ENCODE results near the gene RGN.
"Not testable (repeated sequence)": the region's sequence is repeated elsewhere in the genome, so short reads cannot be mapped to it uniquely, and the experiment has no call there.

Gene RGN

DNA sequence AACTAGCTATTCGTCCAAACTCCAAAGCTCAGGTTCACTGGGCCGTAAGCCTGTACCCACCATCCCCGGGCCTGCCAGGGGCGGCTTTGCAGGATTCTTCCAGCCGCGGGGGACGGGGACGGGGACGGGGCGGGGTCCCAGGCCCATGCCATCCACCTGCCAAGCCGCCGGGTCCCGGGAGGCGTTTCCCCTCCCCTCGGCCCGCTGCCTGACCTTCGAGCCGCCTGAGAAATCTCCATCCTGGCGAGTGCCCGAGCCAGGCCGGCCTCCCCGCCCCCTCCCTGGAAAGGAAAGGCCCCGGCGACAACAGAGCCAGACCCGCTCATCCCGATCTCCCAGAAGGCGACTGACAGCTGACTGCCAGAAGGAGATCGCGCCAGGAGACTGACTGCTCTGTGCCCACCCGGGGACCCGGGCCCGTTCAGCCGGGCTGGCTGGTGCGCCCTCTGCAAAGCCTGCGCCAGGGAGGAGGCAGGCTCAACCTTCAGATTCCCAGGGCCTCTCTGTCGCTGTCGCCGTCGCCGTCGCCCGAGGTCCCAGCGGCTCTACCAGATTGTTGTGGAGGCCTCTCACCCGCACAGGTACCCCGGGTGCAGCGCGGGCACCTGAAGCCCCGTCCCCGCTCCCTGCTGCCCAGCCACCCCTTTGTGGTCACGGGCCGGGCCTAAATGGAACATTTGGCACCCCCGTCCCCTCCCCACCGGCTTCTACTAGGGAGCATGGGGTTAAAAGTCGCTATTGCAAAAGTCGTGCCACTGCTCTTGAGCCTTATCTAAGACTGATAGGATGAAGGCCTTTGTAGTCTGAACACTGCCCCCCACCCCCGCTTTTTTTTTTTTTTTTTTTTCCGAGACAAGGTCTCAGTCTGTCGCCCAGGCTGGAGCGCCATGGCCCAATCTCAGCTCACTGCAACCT is at the start of gene RGN:
Gene RGN, plus strand, starts transcription at position 315 of the 915 bp plus-strand sequence. CDS start 2,702 bp downstream, outside the sequence.
- no peak for DNase-seq (ENCODE audit: low read depth)

DNA sequence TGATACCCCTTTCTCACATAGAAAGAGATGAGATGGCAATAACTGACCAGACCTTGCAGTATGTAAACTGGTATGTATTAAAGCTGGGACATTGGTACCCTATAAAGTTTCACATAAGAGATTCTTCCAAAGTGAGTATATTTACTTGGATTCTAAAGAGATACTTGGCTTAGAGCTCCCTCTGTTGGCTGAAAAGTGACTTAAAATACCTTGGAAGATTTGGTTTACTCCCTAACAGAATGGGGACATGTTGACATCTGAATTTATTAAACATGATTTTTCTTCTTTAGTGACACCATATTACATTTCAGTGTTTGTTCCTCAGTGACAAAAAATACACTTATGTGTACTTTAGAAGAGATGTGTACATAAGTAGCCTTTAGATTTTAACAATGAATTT is 47.9 kb upstream of the RGN start:
- no peak for DNase-seq (ENCODE audit: low read depth)

DNA sequence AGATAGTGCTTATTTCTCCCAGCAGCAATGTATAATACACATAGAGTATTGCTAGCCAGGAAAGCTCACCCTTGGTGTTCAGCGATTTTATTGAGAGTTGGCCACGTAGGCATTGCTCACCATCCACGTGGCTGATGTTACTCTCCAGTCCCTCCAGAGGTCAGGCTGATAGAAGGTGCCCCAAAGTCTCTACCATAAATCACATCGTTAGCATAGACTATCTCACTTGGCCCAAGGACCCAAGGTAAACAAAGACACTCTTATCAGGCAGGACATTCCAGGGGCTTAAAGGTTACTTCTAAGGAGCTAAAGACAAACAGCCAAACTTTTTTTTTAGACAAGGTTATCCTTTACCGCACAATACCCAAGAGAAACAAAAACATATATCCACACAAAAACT is 30.3 kb upstream of the RGN start:
- DNase-seq (ENCODE audit: low read depth) = no peak

DNA sequence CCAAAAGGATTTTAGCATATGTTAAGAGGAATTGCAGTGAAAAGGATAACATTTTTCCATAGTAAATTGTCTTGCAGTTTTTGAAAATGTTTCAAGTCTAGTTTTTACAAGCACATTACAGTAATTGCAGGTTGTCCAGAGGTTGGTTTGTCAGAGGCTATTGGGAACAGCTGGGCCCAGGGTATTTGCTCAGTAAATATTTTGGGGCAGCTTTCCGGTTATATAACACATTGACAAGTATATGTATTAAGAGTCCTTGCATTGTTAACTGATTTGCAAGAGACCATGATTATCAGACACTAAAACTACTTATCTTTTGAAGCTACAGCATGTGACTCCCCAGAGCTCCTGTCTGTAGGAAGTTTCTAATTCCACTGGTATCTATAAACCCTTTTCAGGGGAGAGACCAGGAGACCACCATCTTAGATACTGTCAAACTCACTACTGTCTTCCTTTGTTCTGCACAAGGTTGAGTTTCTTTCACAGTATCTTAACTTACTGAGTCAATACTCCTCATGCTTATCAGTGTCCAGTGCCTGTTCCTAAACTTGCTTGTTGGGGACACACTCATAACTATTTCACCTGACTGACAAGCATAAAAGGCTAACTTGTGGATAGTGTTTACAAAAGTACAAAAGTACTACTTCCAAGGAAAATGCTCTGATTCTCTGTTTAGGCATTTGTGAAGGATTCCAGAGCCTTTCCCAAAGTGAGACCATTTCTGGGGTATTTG is 18.9 kb upstream of the RGN start:
- DNase-seq (ENCODE audit: low read depth) = no peak

DNA sequence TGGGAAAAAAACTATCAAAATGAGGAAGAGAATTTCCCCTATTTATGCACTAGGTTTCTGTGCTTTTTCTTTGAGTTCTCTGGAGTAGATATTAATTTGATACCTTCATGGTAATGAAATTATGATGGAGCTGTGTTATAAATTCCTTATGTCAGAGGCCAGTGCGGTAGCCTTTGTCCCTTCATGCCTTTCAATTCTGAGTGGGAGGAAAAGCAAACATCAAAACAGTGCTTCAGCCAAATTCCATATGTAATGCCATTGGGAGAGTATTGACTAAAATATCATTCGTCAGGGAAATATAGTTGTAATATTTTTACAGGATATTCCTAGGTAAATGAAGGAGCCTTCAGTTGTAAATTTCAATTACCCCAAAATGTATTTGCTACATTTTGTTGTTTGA is 17.5 kb upstream of the RGN start:
- DNase-seq (ENCODE audit: low read depth) = no peak

DNA sequence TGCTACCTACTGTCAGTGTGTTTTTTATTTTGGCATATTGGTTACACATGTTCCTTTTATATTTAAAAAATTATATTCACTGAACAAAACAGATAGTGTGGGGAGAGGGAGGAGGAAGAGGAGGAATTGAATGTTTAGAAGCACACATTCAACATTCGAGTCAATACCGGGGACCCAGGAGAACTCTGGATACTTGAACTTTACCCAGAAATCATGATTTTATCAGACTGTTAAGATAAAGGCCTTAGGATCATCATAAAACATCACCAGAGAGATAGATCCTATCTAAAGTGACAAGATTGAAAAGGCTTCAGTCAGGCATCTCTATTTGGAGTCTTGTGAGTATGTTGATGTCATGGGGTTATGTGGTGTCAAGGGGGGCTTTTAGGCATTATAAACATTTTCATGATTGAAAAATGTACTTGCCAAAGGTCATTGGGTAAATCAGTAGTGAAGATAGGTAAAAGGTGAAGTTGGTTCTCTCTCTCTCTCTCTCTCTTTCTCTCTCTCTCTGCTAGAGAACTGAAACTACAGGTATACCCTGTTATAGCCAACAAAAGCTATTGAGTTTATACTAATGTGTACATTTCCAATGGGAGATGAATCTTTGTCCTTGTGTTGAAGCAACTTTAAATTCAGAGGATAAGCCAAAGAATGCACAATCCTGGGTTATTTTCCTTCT is 16.9 kb upstream of the RGN start:
- no peak for DNase-seq (ENCODE audit: low read depth)

DNA sequence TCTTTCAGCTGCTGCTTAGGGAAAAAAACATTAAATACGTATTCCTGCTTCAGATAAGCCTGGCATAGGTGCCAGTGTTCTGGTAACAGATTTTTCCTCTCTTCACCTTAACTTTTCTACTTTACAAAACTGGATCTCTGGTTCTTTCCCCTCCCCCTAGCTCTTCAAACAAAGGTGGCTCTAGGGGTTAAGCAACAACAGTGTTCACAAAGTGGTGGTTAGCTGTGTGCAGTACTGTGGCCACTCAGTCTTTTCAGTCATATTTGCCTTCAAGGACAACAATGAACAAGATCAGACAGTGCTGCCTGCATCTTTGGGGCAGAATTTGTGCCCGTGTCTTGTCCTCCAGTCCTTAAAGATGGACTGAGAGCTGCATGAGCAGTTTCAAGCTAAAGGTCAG is 15.1 kb upstream of the RGN start:
- DNase-seq (ENCODE audit: low read depth) = no peak

DNA sequence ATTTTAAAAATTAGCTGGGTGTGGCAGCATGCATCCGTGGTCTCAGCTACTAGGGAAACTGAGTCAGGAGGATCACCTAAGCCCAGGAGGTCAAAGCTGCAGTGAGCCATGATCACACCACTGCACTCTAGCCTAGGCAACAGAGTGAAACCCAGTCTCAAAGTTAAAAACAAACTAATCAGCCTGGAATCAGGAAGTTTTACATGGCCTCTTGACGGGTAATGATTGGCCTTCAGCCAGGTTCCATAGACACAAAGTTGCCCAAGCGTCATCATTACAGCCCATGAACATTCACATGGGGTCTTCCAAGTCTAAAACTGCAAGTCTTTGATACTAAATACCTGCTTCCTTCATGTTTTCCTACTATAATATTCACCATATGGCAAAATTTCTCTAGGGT is 10.0 kb upstream of the RGN start:
- DNase-seq (ENCODE audit: low read depth) = no peak

DNA sequence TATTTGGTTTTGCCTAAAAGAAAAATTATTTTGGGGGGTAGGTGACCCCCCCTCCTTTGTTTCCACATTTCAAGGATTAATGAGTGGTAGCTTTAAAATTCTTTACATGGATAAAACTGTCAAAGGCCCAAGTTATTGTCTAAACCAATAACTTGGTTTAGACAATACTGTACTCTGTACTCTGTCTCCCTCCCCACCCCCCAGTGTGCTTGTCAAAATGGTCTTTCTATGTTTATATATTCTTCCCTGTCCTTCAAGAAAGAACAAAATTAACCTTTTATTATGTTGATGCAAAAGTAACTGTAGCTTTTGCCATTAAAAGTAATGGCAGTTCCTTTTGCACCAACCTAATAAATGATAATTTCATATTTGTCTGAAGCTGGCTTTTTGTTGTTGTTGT is 9.5 kb upstream of the RGN start:
- DNase-seq (ENCODE audit: low read depth) = no peak

DNA sequence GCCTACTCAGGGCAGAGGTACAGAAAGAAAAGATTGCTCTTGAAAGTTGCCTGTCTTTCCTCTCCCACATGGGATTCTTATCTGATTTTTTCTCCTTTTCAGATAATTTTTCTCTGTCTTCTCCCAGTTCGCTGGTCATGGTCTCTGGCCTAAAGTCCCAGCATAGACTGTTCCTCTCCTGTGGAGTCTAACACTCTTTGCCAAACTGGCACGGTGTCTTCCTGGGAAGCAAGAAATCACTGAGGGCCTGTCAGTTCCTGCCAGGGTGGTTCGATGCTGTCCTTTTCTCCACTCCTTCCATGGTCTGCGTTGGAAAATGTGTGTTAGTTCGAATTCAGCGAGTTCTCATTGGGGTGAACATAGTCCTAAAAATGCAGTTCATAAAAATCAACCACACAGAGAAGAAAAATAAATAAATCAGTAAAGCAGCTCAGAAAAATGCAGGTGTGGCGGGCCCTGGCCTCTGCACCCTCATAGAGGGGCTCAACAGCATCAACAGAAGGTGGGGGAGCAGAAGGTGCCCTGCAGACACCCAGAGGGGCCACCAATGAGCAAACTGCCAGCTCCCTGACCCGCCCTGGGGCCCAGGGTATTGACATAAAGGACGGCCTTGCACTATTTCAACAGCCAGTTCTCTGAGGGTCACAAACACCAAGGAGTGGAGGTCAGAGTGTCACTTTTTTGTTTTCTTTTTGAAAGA is 2.1 kb downstream of the RGN start:
- DNase-seq (ENCODE audit: low read depth) = no peak

DNA sequence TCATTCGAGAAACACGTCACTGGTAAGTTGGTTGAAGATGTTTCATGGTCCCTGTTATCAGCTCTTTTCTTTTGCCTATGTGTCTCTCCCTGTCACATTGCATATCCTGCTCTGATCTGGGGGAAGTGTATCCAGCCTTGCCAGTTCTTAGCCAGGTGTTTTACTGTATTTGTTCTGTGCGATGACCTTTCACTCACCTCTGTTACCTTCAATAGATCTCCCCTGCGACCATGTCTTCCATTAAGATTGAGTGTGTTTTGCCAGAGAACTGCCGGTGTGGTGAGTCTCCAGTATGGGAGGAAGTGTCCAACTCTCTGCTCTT is 2.6 kb downstream of the RGN start:
- DNase-seq (ENCODE audit: low read depth) = no peak

DNA sequence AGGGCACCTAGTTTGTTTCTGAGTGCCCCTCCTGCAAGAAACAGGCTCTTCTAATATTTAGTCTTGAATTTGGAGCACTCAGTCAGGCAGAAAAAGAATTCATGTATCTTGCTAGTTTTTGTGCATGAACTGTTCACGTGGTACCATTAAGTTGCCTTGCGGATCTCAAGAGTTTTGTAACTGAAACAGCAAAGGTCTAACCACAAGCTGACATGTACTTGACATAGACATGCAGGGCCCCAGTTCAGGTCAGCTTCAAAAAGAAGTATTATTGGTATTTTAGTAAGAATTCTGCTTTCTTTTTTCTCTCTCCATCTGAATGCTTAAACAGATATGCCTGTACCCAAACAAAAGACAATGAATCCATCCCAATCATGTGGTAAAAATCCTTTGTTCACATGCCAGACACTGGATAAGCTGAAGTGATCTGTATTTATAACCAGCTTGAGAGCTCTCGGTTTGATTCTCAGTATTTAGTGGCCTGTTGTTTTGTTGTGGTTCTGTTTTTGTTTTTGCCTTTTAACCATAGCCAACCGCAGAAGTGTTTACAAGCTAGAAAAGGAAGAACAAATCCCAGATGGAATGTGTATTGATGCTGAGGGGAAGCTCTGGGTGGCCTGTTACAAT is 13.0 kb downstream of the RGN start:
- no peak for DNase-seq (ENCODE audit: low read depth)

DNA sequence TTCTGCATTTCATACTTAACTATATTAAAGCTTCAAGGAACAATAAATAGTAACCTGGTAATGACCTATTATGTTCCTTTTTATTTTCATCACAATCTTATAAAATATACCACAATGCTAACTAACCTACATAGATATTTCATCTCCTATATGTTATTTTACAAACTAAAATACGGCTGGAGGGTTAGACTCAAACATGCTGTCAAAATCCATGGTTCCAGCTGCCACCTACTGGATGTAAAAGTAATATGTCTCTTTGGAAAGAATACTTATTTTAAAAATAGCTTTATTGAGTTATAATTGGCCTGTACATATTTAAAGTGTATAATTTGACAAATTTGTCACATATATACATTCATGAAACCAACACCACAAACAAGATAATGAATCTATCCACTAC is 15.0 kb downstream of the RGN start:
- no peak for DNase-seq (ENCODE audit: low read depth)

DNA sequence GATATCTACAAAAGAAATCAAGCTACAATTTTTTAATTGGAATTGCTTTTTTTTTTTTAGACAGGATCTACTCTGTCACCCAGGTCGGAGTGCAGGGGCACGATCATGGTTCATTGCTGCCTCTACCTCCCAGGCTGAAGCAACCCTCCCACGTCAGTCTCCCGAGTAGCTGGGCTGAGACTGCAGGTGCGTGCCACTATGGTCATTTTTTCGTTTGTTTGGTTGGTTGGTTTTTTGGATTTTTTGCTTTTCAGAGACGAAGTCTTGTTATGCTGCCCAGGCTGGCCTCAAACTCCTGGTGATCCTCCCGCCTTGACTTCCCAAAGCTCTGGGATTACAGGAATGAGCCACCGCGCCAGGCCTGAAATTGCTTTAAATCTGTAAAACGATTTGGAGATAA is 15.6 kb downstream of the RGN start:
- DNase-seq (ENCODE audit: low read depth) = no peak

DNA sequence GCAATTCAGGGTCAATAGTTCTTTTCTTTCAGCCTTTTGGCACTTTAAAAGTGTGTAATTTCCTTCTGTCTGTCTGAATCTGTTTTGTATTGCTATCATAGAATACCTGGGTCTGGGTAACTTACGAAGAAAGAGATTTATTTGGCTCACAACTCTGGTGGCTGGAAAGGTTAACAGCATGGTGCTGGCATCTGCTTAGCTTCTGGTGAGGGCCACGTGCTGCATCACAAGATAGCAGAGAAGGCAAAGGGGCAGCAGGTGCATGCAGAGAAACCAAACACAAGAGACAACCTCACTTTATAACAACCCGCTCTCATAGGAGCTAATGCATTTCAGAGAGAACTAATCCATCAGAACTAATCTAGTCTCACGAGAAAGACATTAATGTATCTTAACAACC is 18.8 kb downstream of the RGN start:
- DNase-seq (ENCODE audit: low read depth) = no peak

DNA sequence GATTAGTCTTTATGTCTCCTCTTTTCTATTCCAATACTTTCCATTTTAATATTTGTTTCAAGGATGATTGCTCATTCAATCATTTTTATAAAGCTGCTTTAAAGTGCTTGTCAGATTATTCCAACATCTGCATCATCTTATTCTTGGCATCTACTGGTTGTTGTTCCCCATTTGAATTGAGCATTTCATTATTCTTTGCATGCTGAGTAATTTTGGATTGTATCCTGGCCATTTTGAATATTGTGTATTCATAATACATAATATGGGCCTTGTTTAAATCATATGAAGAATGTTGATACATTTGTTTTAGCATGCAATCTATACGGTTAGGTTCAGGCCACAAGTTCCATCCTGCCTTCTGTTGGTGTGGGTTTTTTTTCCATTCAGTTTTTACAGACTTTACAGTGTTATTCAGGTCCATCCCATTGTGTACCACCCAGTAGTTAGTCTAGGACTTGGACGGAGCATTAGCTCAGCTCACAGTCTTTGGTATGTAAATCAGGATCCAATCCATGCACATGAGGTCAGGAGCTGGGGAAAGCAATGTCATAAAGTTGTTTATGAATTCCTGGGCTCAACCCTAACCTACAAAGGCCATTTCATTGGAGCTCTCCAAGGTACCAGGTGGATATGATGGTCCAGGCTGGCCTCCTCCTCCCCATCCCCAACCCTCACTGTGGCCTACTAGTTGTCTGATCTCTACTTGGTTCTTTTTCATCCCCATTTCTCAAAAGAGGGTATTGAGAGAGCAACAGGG is 20.3 kb downstream of the RGN start:
- no peak for DNase-seq (ENCODE audit: low read depth)

DNA sequence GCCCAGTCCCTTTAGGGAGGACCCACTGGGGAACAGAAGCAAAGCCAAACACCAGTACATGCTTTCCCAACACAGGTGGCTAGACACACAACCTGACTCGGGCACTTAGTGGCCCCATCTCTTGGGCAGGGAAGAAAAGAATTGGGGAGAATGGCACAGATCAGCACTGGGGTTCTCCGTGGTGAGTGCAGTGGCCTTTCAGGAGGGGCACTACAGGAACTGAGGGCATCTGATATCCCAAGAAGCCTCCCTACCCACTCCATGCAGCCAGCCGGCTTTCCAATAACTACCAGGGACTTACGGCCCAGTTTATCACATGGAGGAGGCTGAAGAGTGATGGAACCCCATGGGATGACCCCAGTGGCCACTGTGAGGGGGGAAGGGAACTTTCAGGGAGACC is 23.0 kb downstream of the RGN start:
- DNase-seq (ENCODE audit: low read depth) = no peak

DNA sequence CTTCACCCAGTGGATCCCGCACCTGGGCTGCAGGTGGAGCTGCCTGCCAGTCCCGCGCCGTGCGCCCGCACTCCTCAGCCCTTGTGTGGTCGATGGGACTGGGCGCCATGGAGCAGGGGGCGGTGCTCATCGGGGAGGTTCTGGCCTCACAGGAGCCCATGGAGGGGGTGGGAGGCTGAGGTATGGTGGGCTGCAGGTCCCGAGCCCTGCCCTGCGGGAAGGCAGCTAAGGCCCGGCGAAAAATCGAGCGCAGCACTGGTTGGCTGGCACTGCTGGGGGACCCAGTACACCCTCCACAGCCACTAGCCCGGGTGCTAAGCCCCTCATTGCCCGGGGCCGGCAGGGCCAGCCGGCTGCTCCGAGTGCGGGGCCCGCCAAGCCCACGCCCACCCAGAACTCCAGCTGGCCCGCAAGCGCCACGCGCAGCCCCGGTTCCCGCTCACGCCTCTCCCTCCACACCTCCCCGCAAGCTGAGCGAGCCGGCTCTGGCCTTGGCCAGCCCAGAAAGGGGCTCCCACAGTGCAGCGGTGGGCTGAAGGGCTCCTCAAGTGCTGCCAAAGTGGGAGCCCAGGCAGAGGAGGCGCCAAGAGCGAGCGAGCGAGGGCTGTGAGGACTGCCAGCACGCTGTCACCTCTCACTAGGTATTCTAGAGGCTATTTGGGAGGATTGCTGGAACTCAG is 32.8 kb downstream of the RGN start:
- DNase-seq (ENCODE audit: low read depth) = not testable (repeated sequence)

DNA sequence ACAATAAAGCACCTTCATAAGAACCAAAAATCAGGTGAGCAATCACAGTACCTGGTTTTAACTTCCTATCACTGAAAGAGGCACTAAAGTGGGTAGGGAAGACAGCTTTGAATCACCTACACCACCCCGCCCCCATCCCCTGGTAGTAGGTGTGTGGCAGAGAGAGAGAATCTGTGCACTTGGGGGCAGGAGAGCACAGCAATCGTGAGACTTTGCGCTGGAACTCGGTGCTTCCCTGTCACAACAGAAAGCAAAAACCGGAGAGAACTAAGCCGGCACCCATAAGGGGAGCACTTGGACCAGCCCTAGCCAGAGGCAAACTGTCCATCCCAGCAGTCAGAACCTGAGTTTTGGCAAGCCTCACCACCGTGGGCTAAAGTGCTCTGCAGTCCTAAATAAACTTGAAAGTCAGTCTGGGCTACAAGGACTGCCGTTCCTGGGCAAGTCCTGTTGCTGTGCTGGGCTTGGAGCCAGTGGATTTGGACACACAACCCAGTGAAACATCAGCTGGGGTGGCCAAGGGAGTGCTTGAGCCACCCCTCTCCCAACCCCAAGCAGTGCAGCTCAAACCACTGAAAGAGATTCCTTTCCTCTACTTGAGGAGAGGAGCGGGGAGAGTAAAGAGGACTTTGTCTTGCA is 34.2 kb downstream of the RGN start:
- DNase-seq (ENCODE audit: low read depth) = no peak

DNA sequence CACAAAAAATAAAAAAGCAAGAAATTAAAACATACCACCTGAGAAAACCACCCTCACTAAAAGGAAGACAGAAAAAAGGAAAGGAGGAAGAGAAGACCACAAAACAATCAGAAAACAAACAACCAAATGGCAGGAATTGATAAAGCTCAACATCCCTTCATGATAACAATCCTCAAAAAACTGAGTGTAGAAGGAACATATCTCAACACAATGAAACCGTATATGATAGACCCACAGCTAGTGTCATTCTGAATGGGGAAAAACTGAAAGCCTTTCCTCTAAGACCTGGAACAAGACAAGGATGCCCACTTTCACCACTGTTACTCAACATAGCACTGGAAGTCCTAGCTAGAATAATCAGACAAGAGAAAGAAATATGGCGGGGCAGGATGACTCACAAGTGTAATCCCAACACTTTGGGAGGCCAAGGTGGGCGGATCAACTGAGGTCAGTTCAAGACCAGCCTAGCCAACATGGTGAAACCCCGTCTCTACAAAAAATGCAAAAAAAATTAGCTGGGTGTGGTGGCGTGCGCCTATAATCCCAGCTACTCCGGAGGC is 38.4 kb downstream of the RGN start:
- not testable (repeated sequence) for DNase-seq (ENCODE audit: low read depth)

All from activated T-cell treated with anti-CD3 and anti-CD28 coated beads for 1 hour (primary cell).